Naive thymus-derived CD4-positive, alpha-beta T cell (primary cell): ENCODE measurements around the gene LRRK1. TPM values are rescaled to one million over a fixed set of nuclear protein-coding genes. Genes with fewer than 3 reads are reported as not detected.

Experiments used
- ATAC-seq: fragments of 150-1000 bp; cut with Tn5 transposase; 2 replicates; pipeline ENCODE4 v1.10.0; 2021; ENCODE audit warnings: mild to moderate bottlenecking, moderate library complexity
- CTCF ChIA-PET: fragments of 350-600 bp; sonication (Branson Sonifier 250); formaldehyde crosslinking; loops from one replicate; lab custom pipeline; 2021; ENCODE audit warnings: antibody characterized with exemption; lab: Charles Lee
- POLR2A ChIA-PET: fragments of 350-600 bp; sonication (Branson Sonifier 250); formaldehyde crosslinking; loops from one replicate; lab custom pipeline; 2021; ENCODE audit warnings: antibody characterized with exemption, inconsistent platforms; lab: Charles Lee
- DNase-seq, 9 donors: peaks; one replicate each; pipeline versions ENCODE4 v3.0.0 to v3.0.0-alpha.2; 2020 to 2022; ENCODE audit warnings: mixed read lengths in 1 of 9
- H3K27ac ChIP-seq: one replicate; pipeline ENCODE4 v1.7.0; 2013; ENCODE audit warnings: mild to moderate bottlenecking, low read depth, low read length, moderate library complexity
- H3K27me3 ChIP-seq, 2 donors: one replicate each; pipeline ENCODE4 v1.7.0; 2013; ENCODE audit warnings: low read length in 2 of 2, mild to moderate bottlenecking in 2 of 2, moderate library complexity in 2 of 2; ENCODE audit not compliant: control insufficient read depth in 2 of 2, insufficient read depth in 2 of 2
- H3K36me3 ChIP-seq, 3 experiments: 1 replicate in 2 of 3; 2 replicates in 1 of 3; pipeline ENCODE4 v1.7.0; 2013; ENCODE audit warnings: low read length in 3 of 3, mild to moderate bottlenecking in 3 of 3, moderate library complexity in 1 of 3; ENCODE audit not compliant: insufficient read depth in 3 of 3, control insufficient read depth in 2 of 3
- H3K4me1 ChIP-seq, 2 donors: one replicate each; pipeline ENCODE4 v1.7.0; 2013; ENCODE audit warnings: low read length in 2 of 2, mild to moderate bottlenecking in 2 of 2, moderate library complexity in 1 of 2; ENCODE audit not compliant: control insufficient read depth in 2 of 2, insufficient read depth in 2 of 2
- H3K4me3 ChIP-seq: 2 replicates; pipeline ENCODE4 v1.7.0; 2013; ENCODE audit warnings: mild to moderate bottlenecking, low read length
- H3K9me3 ChIP-seq, 3 experiments: 1 replicate in 2 of 3; 2 replicates in 1 of 3; pipeline ENCODE4 v1.7.0; 2013; ENCODE audit warnings: low read length in 3 of 3; ENCODE audit not compliant: control insufficient read depth in 2 of 3
- H3K27ac Mint-ChIP-seq, 9 donors: one replicate each; pipeline ENCODE4 v1.8.0; 2020 to 2022; ENCODE audit warnings: mixed read lengths in 9 of 9, mild to moderate bottlenecking in 8 of 9, moderate library complexity in 5 of 9, inconsistent platforms in 2 of 9
- H3K27me3 Mint-ChIP-seq, 5 donors: one replicate each; pipeline ENCODE4 v1.8.0; 2021 to 2022; ENCODE audit warnings: mixed read lengths in 5 of 5, mild to moderate bottlenecking in 1 of 5
- H3K36me3 Mint-ChIP-seq, 5 donors: one replicate each; pipeline ENCODE4 v1.8.0; 2020 to 2022; ENCODE audit warnings: mixed read lengths in 5 of 5, mild to moderate bottlenecking in 3 of 5, inconsistent platforms in 1 of 5
- H3K4me1 Mint-ChIP-seq, 7 donors: one replicate each; pipeline ENCODE4 v1.8.0; 2020 to 2022; ENCODE audit warnings: mixed read lengths in 7 of 7, mild to moderate bottlenecking in 3 of 7, inconsistent platforms in 1 of 7
- H3K4me3 Mint-ChIP-seq, 10 donors: one replicate each; pipeline ENCODE4 v1.8.0; 2020 to 2022; ENCODE audit warnings: mild to moderate bottlenecking in 10 of 10, mixed read lengths in 10 of 10, moderate library complexity in 6 of 10, inconsistent platforms in 2 of 10
- H3K9me3 Mint-ChIP-seq, 11 donors: one replicate each; pipeline ENCODE4 v1.8.0; 2020 to 2022; ENCODE audit warnings: mixed read lengths in 11 of 11, mild to moderate bottlenecking in 4 of 11, inconsistent platforms in 1 of 11, moderate library complexity in 1 of 11
- intact Hi-C, 2 donors: fragments of 100-400 bp; cut with micrococcal nuclease; formaldehyde crosslinking; loops; one replicate each; pipeline ENCODE4 v1.15.1; 2023
- polyA plus RNA-seq, 2 donors: library from polyadenylated mRNA; unstranded; fragments of 300-500 nt; fragmentation: Illumina TruSeq; gene quantifications; one replicate each; pipeline ENCODE4 v1.2.3, GENCODE V29; 2021
- total RNA-seq, 6 experiments: library from RNA in 5 of 6; stranded (reverse) in 5 of 6; gene quantifications; 1 replicate in 5 of 6; 2 replicates in 1 of 6; pipeline ENCODE4 v1.2.3 and lab custom pipeline; 2021 to 2026

Gene LRRK1
- total and polyA plus RNA-seq, 7 experiments from 2014 or later, result 0.54 to 15.1 (median 0.60) TPM; not detected in 2

DNA sequence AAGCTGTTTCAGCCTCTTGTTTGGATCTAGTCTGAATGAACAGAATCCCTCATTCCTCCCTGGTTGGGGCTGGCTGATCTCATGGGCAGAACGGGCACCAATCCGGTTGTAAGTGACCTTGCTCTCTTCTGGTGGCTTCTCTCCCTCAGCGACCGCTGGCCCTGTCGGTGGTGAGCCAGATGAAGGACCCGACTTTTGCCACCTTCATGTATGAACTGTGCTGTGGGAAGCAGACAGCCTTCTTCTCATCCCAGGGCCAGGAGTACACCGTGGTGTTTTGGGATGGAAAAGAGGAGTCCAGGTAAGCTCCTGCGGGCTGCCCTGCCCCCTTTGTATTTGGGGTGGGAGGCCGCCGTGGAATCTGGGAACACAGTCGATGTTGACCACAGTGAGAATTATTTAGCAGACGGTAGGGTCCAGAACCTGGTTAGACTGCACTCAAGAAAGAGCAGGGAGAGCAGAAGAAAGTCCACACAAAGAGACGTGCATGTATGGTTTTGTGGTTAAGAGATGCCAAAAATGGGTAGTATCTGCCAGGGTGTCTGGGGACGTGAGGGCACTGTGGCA lies 138.8 kb downstream of the LRRK1 start:
- H3K4me1 Mint-ChIP-seq, result peaks cover 0 to 3% (median 0%) of the 10 kb centered on the region in 7 donors
- H3K4me3 Mint-ChIP-seq, result no peak overlapping the region
- no peaks in the 10 kb centered on the region for H3K4me1 ChIP-seq
- no peak for DNase-seq
- H3K36me3 ChIP-seq, result no peaks in the 10 kb centered on the region
- no peak overlapping the region for H3K4me3 ChIP-seq
- no peak overlapping the region for H3K27ac ChIP-seq
- H3K36me3 Mint-ChIP-seq, result no peaks in the 10 kb centered on the region
- no peaks in the 10 kb centered on the region for H3K27me3 ChIP-seq
- no peaks in the 10 kb centered on the region for H3K9me3 ChIP-seq
- peaks cover 0 to 1% (median 0%) of the 10 kb centered on the region in 5 donors for H3K27me3 Mint-ChIP-seq
- ChIA-PET POLR2A (no interaction called here), CTCF (no interaction called here)
- no peak overlapping the region for H3K27ac Mint-ChIP-seq
- H3K9me3 Mint-ChIP-seq, result peaks cover 0 to 1% (median 0%) of the 10 kb centered on the region in 11 donors
- ATAC-seq, result no peak
- intact Hi-C loops, result no loop called here

DNA sequence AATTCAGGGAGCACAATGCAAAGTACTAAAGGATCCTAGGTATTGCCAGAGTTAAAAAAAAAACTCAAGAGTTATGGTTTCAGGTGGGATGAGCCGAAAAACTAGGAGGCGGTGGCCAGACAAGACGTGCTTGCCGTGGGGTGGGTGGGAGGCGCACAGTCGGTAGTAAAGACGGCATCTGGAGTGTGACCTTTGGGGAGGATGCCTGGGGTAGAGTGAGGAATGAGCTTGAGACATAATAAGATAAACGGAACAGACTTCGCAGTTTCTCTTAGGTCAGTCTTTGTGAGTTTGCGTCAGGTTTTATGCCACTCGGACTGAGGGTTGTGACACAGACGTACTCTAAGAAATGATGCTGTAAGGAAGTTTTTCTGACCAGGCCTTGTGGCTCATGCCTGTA lies 139.6 kb downstream of the LRRK1 start:
- Histone ChIP-seq H3K27ac (no peak overlapping the region), H3K4me1 (no peaks in the 10 kb centered on the region), H3K36me3 (no peaks in the 10 kb centered on the region), H3K27me3 (no peaks in the 10 kb centered on the region), H3K4me3 (no peak overlapping the region), H3K9me3 (no peaks in the 10 kb centered on the region)
- DNase-seq (no peak), ATAC-seq (no peak)
- Mint-ChIP-seq H3K9me3 (peaks cover 0 to 1% (median 0%) of the 10 kb centered on the region in 11 donors), H3K27me3 (peaks cover 0 to 1% (median 0%) of the 10 kb centered on the region in 5 donors), H3K27ac (no peak overlapping the region), H3K36me3 (no peaks in the 10 kb centered on the region), H3K4me1 (peaks cover 0 to 3% (median 0%) of the 10 kb centered on the region in 7 donors), H3K4me3 (no peak overlapping the region)
- ChIA-PET CTCF (interaction anchor here (0.6 kb wide), 1 partner anchor 147 kb away, joined by 4 read pairs; no protein-coding TSS in a partner anchor), POLR2A (no interaction called here)
- intact Hi-C loops, result no loop called here

DNA sequence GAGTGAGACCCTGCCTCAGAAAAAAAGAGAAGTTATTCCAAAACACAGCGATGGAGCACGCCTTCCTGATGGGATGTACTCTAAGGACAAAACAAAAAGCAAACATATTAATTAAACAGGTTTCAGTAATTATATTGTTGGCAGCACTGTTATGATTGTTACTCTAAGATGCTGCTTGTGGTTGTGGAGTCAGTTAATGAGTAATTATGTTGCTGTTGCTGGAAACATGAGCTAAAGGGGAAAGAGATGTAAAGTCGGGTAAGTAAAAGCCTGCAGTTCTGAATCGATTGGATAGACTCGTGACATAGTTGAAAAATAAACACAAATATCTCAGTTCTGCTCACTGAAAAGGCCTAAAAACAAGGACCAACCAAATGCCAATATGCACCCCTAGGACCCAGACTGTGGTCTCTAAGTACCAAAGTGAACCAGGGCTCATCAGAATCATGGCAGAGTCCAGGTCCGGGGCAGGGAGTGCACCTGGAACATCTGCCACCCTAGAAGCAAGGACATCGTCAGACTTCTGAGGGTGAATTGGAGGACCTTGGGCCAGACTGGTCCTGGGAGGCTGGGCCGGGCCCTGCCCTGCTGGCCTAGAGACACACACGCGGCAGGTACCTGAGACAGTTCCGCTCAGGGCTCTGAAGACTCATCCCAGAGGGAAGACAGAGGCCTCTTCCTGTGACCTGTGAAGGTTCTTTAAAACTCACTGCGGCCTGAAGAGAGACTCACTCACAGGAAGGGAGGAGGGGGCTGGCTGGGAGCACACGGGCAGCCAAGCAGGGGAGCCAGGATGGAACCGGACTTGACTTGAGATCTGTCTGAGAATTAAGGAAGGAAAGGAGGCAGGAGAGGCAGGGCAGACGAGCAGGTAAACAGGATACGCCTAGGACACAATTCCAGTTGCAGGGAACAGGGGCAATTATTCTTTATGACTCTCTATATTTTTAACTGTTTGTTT lies 140.5 kb downstream of the LRRK1 start:
- ATAC-seq (no peak), DNase-seq (no peak)
- H3K27ac ChIP-seq, result no peak overlapping the region
- Mint-ChIP-seq H3K36me3 (no peaks in the 10 kb centered on the region), H3K4me3 (no peak overlapping the region), H3K27ac (no peak overlapping the region), H3K4me1 (peaks cover 0 to 3% (median 0%) of the 10 kb centered on the region in 7 donors), H3K27me3 (peaks cover 0 to 1% (median 0%) of the 10 kb centered on the region in 5 donors), H3K9me3 (peaks cover 0 to 1% (median 0%) of the 10 kb centered on the region in 11 donors)
- H3K27me3 ChIP-seq, result no peaks in the 10 kb centered on the region
- no peaks in the 10 kb centered on the region for H3K9me3 ChIP-seq
- no peaks in the 10 kb centered on the region for H3K36me3 ChIP-seq
- H3K4me3 ChIP-seq, result no peak overlapping the region
- no peaks in the 10 kb centered on the region for H3K4me1 ChIP-seq
- POLR2A ChIA-PET, result no interaction called here
- intact Hi-C loops, result no loop called here
- CTCF ChIA-PET, result no interaction called here

DNA sequence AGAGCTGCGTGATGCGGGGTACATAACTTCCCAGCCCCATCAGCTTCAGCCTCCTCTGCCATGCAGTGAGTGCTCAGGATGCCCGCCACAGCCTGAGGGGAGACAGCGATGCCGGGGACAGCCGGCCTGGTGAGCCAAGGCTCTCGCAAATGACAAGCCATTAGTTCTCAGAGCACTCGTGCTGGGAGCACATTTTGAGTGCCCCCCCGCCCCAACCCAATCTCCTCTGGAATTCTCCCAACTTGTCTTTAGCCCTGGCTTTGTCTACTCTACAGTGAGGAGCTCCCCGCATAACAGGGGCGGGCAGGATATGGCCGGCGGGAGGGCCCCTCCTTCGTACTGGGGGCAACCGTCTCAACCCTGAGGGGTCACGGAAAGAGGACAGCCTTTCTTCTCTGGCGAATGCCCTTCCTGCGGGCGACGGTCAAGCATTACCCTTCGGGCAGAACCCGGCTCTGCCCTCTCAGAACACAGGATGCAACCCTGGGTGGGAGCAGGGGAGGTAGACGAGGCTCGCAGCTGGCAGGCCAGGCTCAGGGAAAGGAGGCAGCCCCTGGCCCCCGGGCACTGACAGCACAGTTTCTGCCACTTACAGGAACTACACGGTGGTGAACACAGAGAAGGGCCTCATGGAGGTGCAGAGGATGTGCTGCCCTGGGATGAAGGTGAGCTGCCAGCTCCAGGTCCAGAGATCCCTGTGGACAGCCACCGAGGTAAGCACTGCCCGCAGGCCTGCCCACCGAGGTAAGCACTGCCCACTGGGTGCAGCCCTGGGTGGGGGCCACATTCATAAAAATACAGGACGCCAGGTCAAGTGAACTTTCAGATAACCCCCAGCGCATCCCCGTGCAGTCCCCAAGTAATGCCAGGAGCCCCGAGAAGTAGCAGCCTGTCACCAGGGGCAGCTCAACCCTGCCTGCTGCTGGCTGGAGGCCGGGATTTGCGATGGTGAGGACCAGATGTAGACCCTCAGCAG lies 141.7 kb downstream of the LRRK1 start:
- H3K36me3 ChIP-seq, result no peaks in the 10 kb centered on the region

DNA sequence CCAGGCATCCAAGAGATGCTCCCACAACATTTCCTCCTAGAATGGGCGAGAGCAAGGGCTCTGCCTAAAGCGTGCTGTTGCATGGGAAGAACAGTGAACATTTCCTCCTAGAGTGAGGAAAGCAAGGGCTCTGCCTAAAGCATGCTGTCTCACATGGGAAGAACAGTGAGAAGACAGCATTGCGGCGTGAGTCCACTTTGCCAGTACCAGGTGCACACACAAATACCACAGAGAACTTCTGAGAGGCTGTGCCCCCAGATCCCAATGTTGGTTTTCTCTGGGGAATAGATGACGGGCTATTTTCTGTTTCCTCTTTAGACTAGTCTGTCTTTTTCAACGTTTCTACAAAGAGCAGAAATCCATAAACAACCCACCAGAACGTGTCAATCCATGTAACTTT lies 142.9 kb downstream of the LRRK1 start:
- Mint-ChIP-seq H3K27me3 (no peaks in the 10 kb centered on the region), H3K9me3 (peaks cover 0 to 1% (median 0%) of the 10 kb centered on the region in 11 donors), H3K27ac (no peak overlapping the region), H3K36me3 (no peaks in the 10 kb centered on the region), H3K4me3 (no peak overlapping the region), H3K4me1 (peaks cover 0 to 3% (median 0%) of the 10 kb centered on the region in 7 donors)
- Histone ChIP-seq H3K27me3 (no peaks in the 10 kb centered on the region), H3K9me3 (no peaks in the 10 kb centered on the region), H3K27ac (no peak overlapping the region), H3K4me3 (no peak overlapping the region), H3K4me1 (no peaks in the 10 kb centered on the region), H3K36me3 (no peaks in the 10 kb centered on the region)
- CTCF ChIA-PET, result no interaction called here
- POLR2A ChIA-PET, result no interaction called here
- intact Hi-C loops, result no loop called here
- DNase-seq (no peak), ATAC-seq (no peak)

More for the DNA sequence above, 141.7 kb downstream of the LRRK1 start:
- Mint-ChIP-seq H3K4me1 (peaks cover 0 to 3% (median 0%) of the 10 kb centered on the region in 7 donors), H3K27ac (no peak overlapping the region), H3K36me3 (no peaks in the 10 kb centered on the region), H3K4me3 (no peak overlapping the region), H3K9me3 (peaks cover 0 to 1% (median 0%) of the 10 kb centered on the region in 11 donors), H3K27me3 (no peaks in the 10 kb centered on the region)
- ChIA-PET POLR2A (no interaction called here), CTCF (no interaction called here)
- Histone ChIP-seq H3K27ac (no peak overlapping the region), H3K27me3 (no peaks in the 10 kb centered on the region), H3K9me3 (no peaks in the 10 kb centered on the region), H3K4me3 (no peak overlapping the region), H3K4me1 (no peaks in the 10 kb centered on the region)
- intact Hi-C loops, result no loop called here
- DNase-seq (no peak), ATAC-seq (no peak)

DNA sequence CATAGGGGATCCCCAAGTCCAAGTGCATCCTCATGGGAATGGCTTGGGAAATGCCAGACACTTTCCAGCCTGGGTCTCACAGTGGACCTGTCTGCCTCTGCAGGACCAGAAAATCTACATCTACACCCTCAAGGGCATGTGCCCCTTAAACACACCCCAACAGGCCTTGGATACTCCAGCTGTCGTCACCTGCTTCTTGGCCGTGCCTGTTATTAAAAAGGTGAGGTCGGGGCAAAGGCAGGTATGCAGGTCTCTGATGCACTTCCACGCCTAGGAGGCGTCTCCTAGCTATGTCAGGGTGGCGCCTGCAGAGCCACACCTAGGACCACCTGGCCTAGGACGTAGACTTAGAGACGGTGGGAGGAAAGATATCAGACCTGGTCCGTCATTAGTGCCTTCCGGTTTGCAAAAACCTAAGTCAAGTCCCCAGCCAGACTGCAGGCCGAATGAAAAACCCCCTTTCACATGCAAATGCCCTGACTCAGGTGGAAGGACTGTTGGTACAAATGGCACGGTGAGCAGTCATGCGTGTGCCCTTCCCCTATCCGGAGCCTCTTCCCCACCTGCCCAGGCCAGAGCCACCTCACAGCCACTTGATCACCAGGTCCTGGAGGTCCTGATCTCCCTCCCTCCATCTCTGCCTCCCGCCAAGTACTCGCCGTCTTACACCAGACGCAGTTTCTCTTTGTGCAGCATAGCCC lies 143.5 kb downstream of the LRRK1 start:
- Mint-ChIP-seq H3K9me3 (peaks cover 0 to 1% (median 0%) of the 10 kb centered on the region in 11 donors), H3K27me3 (no peaks in the 10 kb centered on the region), H3K27ac (no peak overlapping the region), H3K4me3 (no peak overlapping the region), H3K36me3 (no peaks in the 10 kb centered on the region), H3K4me1 (peaks cover 0 to 3% (median 0%) of the 10 kb centered on the region in 7 donors)
- ChIA-PET POLR2A (no interaction called here), CTCF (no interaction called here)
- intact Hi-C loops, result no loop called here
- H3K9me3 ChIP-seq, result no peaks in the 10 kb centered on the region
- H3K4me3 ChIP-seq, result no peak overlapping the region
- H3K36me3 ChIP-seq, result no peaks in the 10 kb centered on the region
- DNase-seq, result no peak
- ATAC-seq, result peak; percentile 29
- no peak overlapping the region for H3K27ac ChIP-seq
- H3K27me3 ChIP-seq, result no peaks in the 10 kb centered on the region
- no peaks in the 10 kb centered on the region for H3K4me1 ChIP-seq
